OCI-LY1 (cell line): ENCODE data around the gene ADGRV1.

ENCODE experiments used
- H2AFZ ChIP-seq: fragments of 200-600 bp; sonication (generic), shearing (Covaris generic); 2 replicates; pipeline ENCODE4 v1.6.0; 2014; ENCODE audit warnings: antibody characterized with exemption, mild to moderate bottlenecking, low read length
- H3F3A ChIP-seq: fragments of 200-600 bp; sonication (generic), shearing (Covaris generic); 2 replicates; pipeline ENCODE4 v1.6.0; 2014; ENCODE audit warnings: mild to moderate bottlenecking, antibody characterized with exemption, low read length, moderate library complexity; ENCODE audit not compliant: insufficient read depth
- H3K27ac ChIP-seq: fragments of 200-600 bp; sonication (generic); 2 replicates; pipeline ENCODE4 v1.5.1; 2014; ENCODE audit warnings: low read length, mixed run types, mild to moderate bottlenecking, low read depth; ENCODE audit not compliant: poor library complexity, severe bottlenecking
- H3K27me3 ChIP-seq: fragments of 200-600 bp; sonication (generic); 2 replicates; pipeline ENCODE4 v1.6.0; 2014; ENCODE audit warnings: antibody characterized with exemption, mild to moderate bottlenecking, low read length, moderate library complexity; ENCODE audit not compliant: insufficient read depth
- H3K36me3 ChIP-seq: fragments of 200-600 bp; sonication (generic); 2 replicates; pipeline ENCODE4 v1.6.1; 2014; ENCODE audit warnings: mild to moderate bottlenecking, antibody characterized with exemption, low read length, moderate library complexity, mixed read lengths; ENCODE audit not compliant: insufficient read depth
- H3K4me1 ChIP-seq: fragments of 200-600 bp; sonication (generic); 2 replicates; pipeline ENCODE4 v1.5.1; 2014; ENCODE audit warnings: mild to moderate bottlenecking, low read length, moderate library complexity; ENCODE audit not compliant: insufficient read depth, severe bottlenecking
- H3K4me2 ChIP-seq: fragments of 200-600 bp; sonication (generic), shearing (Covaris generic); 2 replicates; pipeline ENCODE4 v1.6.1; 2014; ENCODE audit warnings: low read length
- H3K4me3 ChIP-seq: fragments of 200-600 bp; sonication (generic); 2 replicates; pipeline ENCODE4 v1.5.1; 2014; ENCODE audit warnings: low read length, low read depth, mild to moderate bottlenecking, mixed read lengths; ENCODE audit not compliant: poor library complexity, severe bottlenecking
- H3K79me2 ChIP-seq: fragments of 200-600 bp; shearing (Covaris generic); 2 replicates; pipeline ENCODE4 v1.6.1; 2016; ENCODE audit warnings: mixed run types, low read length, mixed read lengths; ENCODE audit not compliant: insufficient read depth
- H3K9ac ChIP-seq: fragments of 200-600 bp; sonication (generic), shearing (Covaris generic); 2 replicates; pipeline ENCODE4 v1.6.1; 2014; ENCODE audit warnings: mild to moderate bottlenecking, low read length, mixed read lengths
- H3K9me2 ChIP-seq: fragments of 200-600 bp; sonication (generic), shearing (Covaris generic); 2 replicates; pipeline ENCODE4 v1.6.1; 2014; ENCODE audit warnings: low read depth, mild to moderate bottlenecking, low read length, mixed read lengths
- H3K9me3 ChIP-seq: fragments of 200-600 bp; shearing (Covaris generic); 2 replicates; pipeline ENCODE4 v1.6.1; 2014; ENCODE audit warnings: low read length, mixed read lengths
- H4K20me1 ChIP-seq: fragments of 200-600 bp; sonication (generic), shearing (Covaris generic); 2 replicates; pipeline ENCODE4 v1.6.0; 2016; ENCODE audit warnings: mild to moderate bottlenecking, low read length; ENCODE audit not compliant: insufficient read depth
- EZH2 ChIP-seq: fragments of 200-600 bp; sonication (generic), shearing (Covaris generic); IDR thresholded peaks from 2 replicates; pipeline ENCODE4 v1.8.0; 2017; ENCODE audit warnings: borderline replicate concordance, mixed run types, mild to moderate bottlenecking, antibody characterized with exemption, low read length, moderate library complexity, mixed read lengths
- TF ChIP-seq, protein P1 (sequence below): fragments of 200-600 bp; sonication (generic), shearing (Covaris generic); IDR thresholded peaks from 2 replicates; pipeline ENCODE4 v1.5.1; 2017; ENCODE audit warnings: mild to moderate bottlenecking, antibody characterized with exemption, low read length, moderate library complexity, mixed read lengths

ADGRV1 gene

DNA sequence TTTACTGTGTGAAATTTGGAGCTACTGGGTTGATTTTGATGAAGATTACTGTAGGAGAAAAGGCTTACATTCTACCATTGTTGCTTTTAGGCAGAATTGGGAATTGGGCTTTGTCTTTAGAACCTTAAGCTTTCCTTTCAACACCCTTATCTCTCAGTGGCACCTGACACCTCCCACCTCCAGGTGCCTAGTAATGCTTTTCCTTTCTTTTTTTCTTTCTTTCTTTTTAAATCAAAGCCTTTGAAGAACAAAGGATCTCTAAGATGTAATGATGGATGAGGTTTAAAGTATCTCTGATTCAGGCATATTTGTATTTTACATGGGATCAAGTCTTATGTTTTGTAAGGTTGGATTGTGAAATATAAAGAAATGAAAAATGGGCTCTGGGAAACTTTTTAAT lies 2.9 kb upstream of the ADGRV1 start:
- no peak overlapping the region for H2AFZ ChIP-seq
- H3K27ac ChIP-seq: no peak overlapping the region
- H3K4me2 ChIP-seq: no peak overlapping the region
- H3K79me2 ChIP-seq: no peaks in the 10 kb centered on the region
- peaks cover 5% of the 10 kb centered on the region; the same call in 1 of the 2 replicates for H3K27me3 ChIP-seq
- no peak overlapping the region for H3K9ac ChIP-seq
- no peaks in the 10 kb centered on the region for H3K9me3 ChIP-seq
- no peaks in the 10 kb centered on the region for H3K4me1 ChIP-seq
- no peaks in the 10 kb centered on the region for H4K20me1 ChIP-seq
- TF ChIP-seq EZH2: no peak
- TF ChIP-seq, protein P1, sequence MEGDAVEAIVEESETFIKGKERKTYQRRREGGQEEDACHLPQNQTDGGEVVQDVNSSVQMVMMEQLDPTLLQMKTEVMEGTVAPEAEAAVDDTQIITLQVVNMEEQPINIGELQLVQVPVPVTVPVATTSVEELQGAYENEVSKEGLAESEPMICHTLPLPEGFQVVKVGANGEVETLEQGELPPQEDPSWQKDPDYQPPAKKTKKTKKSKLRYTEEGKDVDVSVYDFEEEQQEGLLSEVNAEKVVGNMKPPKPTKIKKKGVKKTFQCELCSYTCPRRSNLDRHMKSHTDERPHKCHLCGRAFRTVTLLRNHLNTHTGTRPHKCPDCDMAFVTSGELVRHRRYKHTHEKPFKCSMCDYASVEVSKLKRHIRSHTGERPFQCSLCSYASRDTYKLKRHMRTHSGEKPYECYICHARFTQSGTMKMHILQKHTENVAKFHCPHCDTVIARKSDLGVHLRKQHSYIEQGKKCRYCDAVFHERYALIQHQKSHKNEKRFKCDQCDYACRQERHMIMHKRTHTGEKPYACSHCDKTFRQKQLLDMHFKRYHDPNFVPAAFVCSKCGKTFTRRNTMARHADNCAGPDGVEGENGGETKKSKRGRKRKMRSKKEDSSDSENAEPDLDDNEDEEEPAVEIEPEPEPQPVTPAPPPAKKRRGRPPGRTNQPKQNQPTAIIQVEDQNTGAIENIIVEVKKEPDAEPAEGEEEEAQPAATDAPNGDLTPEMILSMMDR: no peak
- H3K4me3 ChIP-seq: no peak overlapping the region
- no peaks in the 10 kb centered on the region for H3K36me3 ChIP-seq
- H3K9me2 ChIP-seq: no peaks in the 10 kb centered on the region
- H3F3A ChIP-seq: no peaks in the 10 kb centered on the region

DNA sequence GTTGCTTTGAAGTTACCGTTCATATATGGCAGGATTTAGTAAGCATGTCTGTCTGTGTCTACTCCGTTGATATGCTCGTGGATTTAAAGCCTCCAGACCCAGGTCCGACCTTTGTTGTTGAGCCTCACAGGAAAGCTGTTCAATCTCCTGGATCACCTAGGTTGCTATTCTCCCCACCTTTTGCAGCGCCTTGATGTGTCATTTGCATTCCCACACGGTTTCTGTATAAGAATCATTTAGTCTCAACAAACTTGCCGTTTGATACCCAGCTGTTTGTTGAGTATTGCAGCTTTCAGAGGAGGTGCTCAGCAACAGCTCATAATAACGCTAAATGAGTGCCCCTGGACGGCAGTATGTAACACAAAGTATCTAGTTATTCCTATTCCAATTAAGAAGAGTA lies 1.2 kb upstream of the ADGRV1 start:
- H3K79me2 ChIP-seq: no peaks in the 10 kb centered on the region
- H2AFZ ChIP-seq: no peak overlapping the region
- H3F3A ChIP-seq: no peaks in the 10 kb centered on the region
- H3K27ac ChIP-seq: no peak overlapping the region
- peaks cover 5% of the 10 kb centered on the region; the same call in 1 of the 2 replicates for H3K27me3 ChIP-seq
- H3K4me2 ChIP-seq: no peak overlapping the region
- no peaks in the 10 kb centered on the region for H3K9me3 ChIP-seq
- H3K4me3 ChIP-seq: no peak overlapping the region
- no peaks in the 10 kb centered on the region for H3K4me1 ChIP-seq
- H3K9me2 ChIP-seq: no peaks in the 10 kb centered on the region
- no peak for TF ChIP-seq EZH2
- TF ChIP-seq, protein P1: no peak
- no peaks in the 10 kb centered on the region for H3K36me3 ChIP-seq
- no peak overlapping the region for H3K9ac ChIP-seq
- no peaks in the 10 kb centered on the region for H4K20me1 ChIP-seq

DNA sequence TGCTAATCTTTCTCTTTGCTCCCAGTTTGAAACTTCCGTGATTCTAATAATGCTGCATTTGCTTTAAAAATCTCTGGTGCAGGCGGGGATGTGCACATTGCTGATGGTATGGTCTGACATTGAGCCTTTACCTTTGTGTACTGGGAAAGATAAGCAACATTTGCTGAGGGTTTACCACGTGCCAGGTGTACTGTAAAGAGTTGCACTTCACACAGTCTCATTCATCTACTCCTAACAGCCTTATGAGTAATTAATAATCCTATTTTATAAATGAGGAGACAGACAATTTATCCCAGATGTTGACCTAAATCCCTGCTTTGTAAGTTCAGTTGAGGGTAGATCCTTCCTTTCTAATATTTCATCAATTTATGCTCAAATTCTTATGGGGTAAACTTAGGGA lies 726 bp upstream of the ADGRV1 start:
- no peaks in the 10 kb centered on the region for H3F3A ChIP-seq
- no peaks in the 10 kb centered on the region for H3K4me1 ChIP-seq
- H3K9ac ChIP-seq: no peak overlapping the region
- H3K9me3 ChIP-seq: no peaks in the 10 kb centered on the region
- no peaks in the 10 kb centered on the region for H3K36me3 ChIP-seq
- H4K20me1 ChIP-seq: no peaks in the 10 kb centered on the region
- H3K27ac ChIP-seq: no peak overlapping the region
- no peaks in the 10 kb centered on the region for H3K9me2 ChIP-seq
- H2AFZ ChIP-seq: no peak overlapping the region
- no peaks in the 10 kb centered on the region for H3K79me2 ChIP-seq
- H3K4me3 ChIP-seq: no peak overlapping the region
- H3K4me2 ChIP-seq: no peak overlapping the region
- peaks cover 5% of the 10 kb centered on the region; the same call in 1 of the 2 replicates for H3K27me3 ChIP-seq
- TF ChIP-seq, protein P1: no peak
- TF ChIP-seq EZH2: no peak
